ENCODE measurements around the gene PLEKHG3. TPM values are rescaled to one million over a fixed set of nuclear protein-coding genes. Genes with fewer than 3 reads are reported as not detected.

Gene PLEKHG3
- polyA plus RNA-seq, 1 donor (not counting 4 experiments of a cell fraction or from before 2014, with no cell fraction given) = 71.0 TPM

- Histone ChIP-seq H3K36me3 (ENCODE audit: control insufficient read depth in 2 of 2, extremely low read depth in 1 of 2, insufficient read depth in 2 of 2, low read length in 2 of 2) (no peaks in the 10 kb centered on the region), H4K20me1 (ENCODE audit: control insufficient read depth, extremely low read depth, insufficient read depth, low read length) (no peaks in the 10 kb centered on the region), H3K79me2 (ENCODE audit: control insufficient read depth, insufficient read depth, low read length) (no peaks in the 10 kb centered on the region), H3K27me3 (ENCODE audit: control insufficient read depth, extremely low read depth, insufficient read depth, low read length) (no peaks in the 10 kb centered on the region), H3K9me3 (ENCODE audit: control insufficient read depth, low read depth, low read length) (no peaks in the 10 kb centered on the region), H3K9ac (ENCODE audit: control insufficient read depth, extremely low read depth, insufficient read depth, low read length) (no peak overlapping the region), H3K4me2 (ENCODE audit: control insufficient read depth, extremely low read depth, insufficient read depth, low read depth, low read length) (no peak overlapping the region), H3K27ac (ENCODE audit: control insufficient read depth, insufficient read depth, low read length) (no peak overlapping the region), H3K4me3 (ENCODE audit: control insufficient read depth in 2 of 3, extremely low read depth in 1 of 3, insufficient read depth in 2 of 3, low read depth in 1 of 3, low read length in 3 of 3) (no peak overlapping the region), H2AFZ (ENCODE audit: control insufficient read depth, low read length) (no peak overlapping the region), H3K4me1 (ENCODE audit: control insufficient read depth, extremely low read depth, insufficient read depth, low read length) (peaks cover 19% of the 10 kb centered on the region), H3K9me1 (ENCODE audit: control insufficient read depth, extremely low read depth, insufficient read depth, low read length) (no peaks in the 10 kb centered on the region)
- no peak for FAIRE-seq
- dilution Hi-C loops (cut with MboI; ENCODE audit: extremely low pct_ligation_motif_present, low sequenced_read_pairs) = no loop called here
- no peak for DNase-seq (ENCODE audit: low read depth, low spot score)
- no peak for TF ChIP-seq EZH2 (IDR thresholded peaks at IDR 0.05; ENCODE audit: low read length)
- no peak for TF ChIP-seq CTCF (optimal IDR thresholded peaks at IDR 0.05 in 1 of 3, IDR thresholded peaks at IDR 0.05 in 1 of 3, conservative IDR thresholded peaks at IDR 0.05 in 1 of 3; ENCODE audit: extremely low read depth in 1 of 3, insufficient read depth in 2 of 3, low read length in 3 of 3)
Measured at GRCh38 chr14:64693810-64694165, 10.4 kb upstream of the PLEKHG3 start.

- H3K4me2 ChIP-seq (ENCODE audit: control insufficient read depth, extremely low read depth, insufficient read depth, low read depth, low read length) = no peak overlapping the region
- dilution Hi-C loops (cut with MboI; ENCODE audit: extremely low pct_ligation_motif_present, low sequenced_read_pairs) = no loop called here
- no peaks in the 10 kb centered on the region for H3K79me2 ChIP-seq (ENCODE audit: control insufficient read depth, insufficient read depth, low read length)
- peaks cover 22% of the 10 kb centered on the region for H3K4me1 ChIP-seq (ENCODE audit: control insufficient read depth, extremely low read depth, insufficient read depth, low read length)
- no peaks in the 10 kb centered on the region for H3K27me3 ChIP-seq (ENCODE audit: control insufficient read depth, extremely low read depth, insufficient read depth, low read length)
- FAIRE-seq = no peak
- no peak for TF ChIP-seq CTCF (optimal IDR thresholded peaks at IDR 0.05 in 1 of 3, IDR thresholded peaks at IDR 0.05 in 1 of 3, conservative IDR thresholded peaks at IDR 0.05 in 1 of 3; ENCODE audit: extremely low read depth in 1 of 3, insufficient read depth in 2 of 3, low read length in 3 of 3)
- no peak for TF ChIP-seq EZH2 (IDR thresholded peaks at IDR 0.05; ENCODE audit: low read length)
- no peaks in the 10 kb centered on the region for H3K9me3 ChIP-seq (ENCODE audit: control insufficient read depth, low read depth, low read length)
- H4K20me1 ChIP-seq (ENCODE audit: control insufficient read depth, extremely low read depth, insufficient read depth, low read length) = no peaks in the 10 kb centered on the region
- no peak overlapping the region for H3K9ac ChIP-seq (ENCODE audit: control insufficient read depth, extremely low read depth, insufficient read depth, low read length)
- no peak overlapping the region for H2AFZ ChIP-seq (ENCODE audit: control insufficient read depth, low read length)
- H3K27ac ChIP-seq (ENCODE audit: control insufficient read depth, insufficient read depth, low read length) = no peak overlapping the region
- no peak for DNase-seq (ENCODE audit: low read depth, low spot score)
- no peaks in the 10 kb centered on the region for H3K9me1 ChIP-seq (ENCODE audit: control insufficient read depth, extremely low read depth, insufficient read depth, low read length)
- no peak overlapping the region for H3K4me3 ChIP-seq (ENCODE audit: control insufficient read depth in 2 of 3, extremely low read depth in 1 of 3, insufficient read depth in 2 of 3, low read depth in 1 of 3, low read length in 3 of 3)
- no peaks in the 10 kb centered on the region for H3K36me3 ChIP-seq (ENCODE audit: control insufficient read depth in 2 of 2, extremely low read depth in 1 of 2, insufficient read depth in 2 of 2, low read length in 2 of 2)
Measured at GRCh38 chr14:64695071-64695470, 9.2 kb upstream of the PLEKHG3 start.

Data from keratinocyte (primary cell).